Measurements from ENCODE around the gene FETUB. TPM values are rescaled to one million over a fixed set of nuclear protein-coding genes. Genes with fewer than 3 reads are reported as not detected.
A peak's percentile ranks its signal among the peaks of the same experiment; 100 is the strongest.
"Not testable (repeated sequence)": the region's sequence is repeated elsewhere in the genome, so short reads cannot be mapped to it uniquely, and the experiment has no call there.

Gene FETUB
- total RNA-seq, 2 experiments from 2014 or later = not detected

- Mint-ChIP-seq H3K27ac (no peak overlapping the region), H3K9me3 (no peaks in the 10 kb centered on the region), H3K27me3 (peaks cover 21% of the 10 kb centered on the region), H3K4me3 (no peak overlapping the region), H3K4me1 (peaks cover 12% of the 10 kb centered on the region), H3K36me3 (no peaks in the 10 kb centered on the region)
- no peak for DNase-seq
Observed at GRCh38 chr3:186668426-186668825, 28.2 kb downstream of the FETUB start.

- DNase-seq = no peak
- Mint-ChIP-seq H3K27ac (peak overlapping the region; percentile 11), H3K4me3 (no peak overlapping the region), H3K4me1 (peaks cover 12% of the 10 kb centered on the region), H3K9me3 (no peaks in the 10 kb centered on the region), H3K27me3 (peaks cover 24% of the 10 kb centered on the region), H3K36me3 (no peaks in the 10 kb centered on the region)
Observed at GRCh38 chr3:186669378-186670084, 29.3 kb downstream of the FETUB start.

GRCh38 chr3:186670155-186670554 lies 30.0 kb downstream of the FETUB start:
- Mint-ChIP-seq H3K27me3 (peaks cover 22% of the 10 kb centered on the region), H3K4me3 (no peak overlapping the region), H3K4me1 (peaks cover 12% of the 10 kb centered on the region), H3K9me3 (no peaks in the 10 kb centered on the region), H3K27ac (no peak overlapping the region), H3K36me3 (no peaks in the 10 kb centered on the region)
- DNase-seq = no peak

GRCh38 chr3:186671051-186671450 lies 30.9 kb downstream of the FETUB start:
- no peak overlapping the region for H3K4me3 Mint-ChIP-seq
- peaks cover 12% of the 10 kb centered on the region for H3K4me1 Mint-ChIP-seq
- H3K9me3 Mint-ChIP-seq = no peaks in the 10 kb centered on the region
- H3K36me3 Mint-ChIP-seq = no peaks in the 10 kb centered on the region
- H3K27me3 Mint-ChIP-seq = peaks cover 26% of the 10 kb centered on the region
- H3K27ac Mint-ChIP-seq = no peak overlapping the region
- DNase-seq = no peak

GRCh38 chr3:186678604-186679003 lies 38.4 kb downstream of the FETUB start:
- H3K27ac Mint-ChIP-seq = no peak overlapping the region
- DNase-seq = no peak
- H3K4me1 Mint-ChIP-seq = no peaks in the 10 kb centered on the region
- peaks cover 45% of the 10 kb centered on the region for H3K27me3 Mint-ChIP-seq
- H3K9me3 Mint-ChIP-seq = peaks cover 2% of the 10 kb centered on the region
- no peaks in the 10 kb centered on the region for H3K36me3 Mint-ChIP-seq
- H3K4me3 Mint-ChIP-seq = no peak overlapping the region

- Mint-ChIP-seq H3K36me3 (no peaks in the 10 kb centered on the region), H3K27me3 (peaks cover 41% of the 10 kb centered on the region), H3K27ac (no peak overlapping the region), H3K4me1 (no peaks in the 10 kb centered on the region), H3K4me3 (no peak overlapping the region), H3K9me3 (peaks cover 2% of the 10 kb centered on the region)
- no peak for DNase-seq
Observed at GRCh38 chr3:186679151-186679550, 39.0 kb downstream of the FETUB start.

GRCh38 chr3:186680869-186681268 lies 40.7 kb downstream of the FETUB start:
- Mint-ChIP-seq H3K27ac (no peak overlapping the region), H3K4me1 (no peaks in the 10 kb centered on the region), H3K27me3 (peaks cover 39% of the 10 kb centered on the region), H3K36me3 (peaks cover 1% of the 10 kb centered on the region), H3K4me3 (no peak overlapping the region), H3K9me3 (peaks cover 12% of the 10 kb centered on the region)
- no peak for DNase-seq

- Mint-ChIP-seq H3K27me3 (peaks cover 29% of the 10 kb centered on the region), H3K4me3 (no peak overlapping the region), H3K9me3 (peaks cover 13% of the 10 kb centered on the region), H3K36me3 (peaks cover 1% of the 10 kb centered on the region), H3K4me1 (no peaks in the 10 kb centered on the region), H3K27ac (no peak overlapping the region)
- no peak for DNase-seq
Observed at GRCh38 chr3:186682812-186683211, 42.6 kb downstream of the FETUB start.

GRCh38 chr3:186683979-186684378 lies 43.8 kb downstream of the FETUB start:
- no peak for DNase-seq
- no peaks in the 10 kb centered on the region for H3K4me1 Mint-ChIP-seq
- H3K36me3 Mint-ChIP-seq = peaks cover 1% of the 10 kb centered on the region
- H3K27ac Mint-ChIP-seq = no peak overlapping the region
- peaks cover 27% of the 10 kb centered on the region for H3K27me3 Mint-ChIP-seq
- no peak overlapping the region for H3K4me3 Mint-ChIP-seq
- peaks cover 13% of the 10 kb centered on the region for H3K9me3 Mint-ChIP-seq

- Mint-ChIP-seq H3K9me3 (peaks cover 13% of the 10 kb centered on the region), H3K27me3 (peaks cover 26% of the 10 kb centered on the region)
- H3K27ac Mint-ChIP-seq, H3K4me1 Mint-ChIP-seq, DNase-seq, H3K4me3 Mint-ChIP-seq, H3K36me3 Mint-ChIP-seq: not testable (repeated sequence)
Observed at GRCh38 chr3:186686475-186686874, 46.3 kb downstream of the FETUB start.

- Mint-ChIP-seq H3K4me1 (no peaks in the 10 kb centered on the region), H3K4me3 (no peak overlapping the region), H3K9me3 (peaks cover 13% of the 10 kb centered on the region), H3K36me3 (peaks cover 1% of the 10 kb centered on the region), H3K27ac (no peak overlapping the region), H3K27me3 (peaks cover 32% of the 10 kb centered on the region)
- DNase-seq = no peak
Observed at GRCh38 chr3:186687120-186687651, 47.0 kb downstream of the FETUB start.

- not testable (repeated sequence) for H3K4me1 Mint-ChIP-seq, H3K9me3 Mint-ChIP-seq, H3K27ac Mint-ChIP-seq, H3K4me3 Mint-ChIP-seq, H3K36me3 Mint-ChIP-seq, DNase-seq
- peaks cover 20% of the 10 kb centered on the region for H3K27me3 Mint-ChIP-seq
Observed at GRCh38 chr3:186690304-186690703, 50.1 kb downstream of the FETUB start.

- Mint-ChIP-seq H3K27me3 (peaks cover 9% of the 10 kb centered on the region), H3K36me3 (no peaks in the 10 kb centered on the region), H3K9me3 (no peaks in the 10 kb centered on the region), H3K4me3 (no peak overlapping the region), H3K4me1 (no peaks in the 10 kb centered on the region), H3K27ac (no peak overlapping the region)
- DNase-seq = no peak
Observed at GRCh38 chr3:186691676-186692075, 51.5 kb downstream of the FETUB start.

GRCh38 chr3:186693843-186694242 lies 53.6 kb downstream of the FETUB start:
- peaks cover 9% of the 10 kb centered on the region for H3K27me3 Mint-ChIP-seq
- no peak for DNase-seq
- no peaks in the 10 kb centered on the region for H3K36me3 Mint-ChIP-seq
- no peaks in the 10 kb centered on the region for H3K4me1 Mint-ChIP-seq
- H3K4me3 Mint-ChIP-seq = no peak overlapping the region
- H3K9me3 Mint-ChIP-seq = no peaks in the 10 kb centered on the region
- H3K27ac Mint-ChIP-seq = no peak overlapping the region

GRCh38 chr3:186694288-186695032 lies 54.3 kb downstream of the FETUB start:
- H3K27me3 Mint-ChIP-seq = peaks cover 9% of the 10 kb centered on the region
- no peak overlapping the region for H3K4me3 Mint-ChIP-seq
- H3K36me3 Mint-ChIP-seq = no peaks in the 10 kb centered on the region
- no peak for DNase-seq
- no peaks in the 10 kb centered on the region for H3K9me3 Mint-ChIP-seq
- H3K4me1 Mint-ChIP-seq = no peaks in the 10 kb centered on the region
- H3K27ac Mint-ChIP-seq = no peak overlapping the region
